ENCODE data around the gene AKT3. TPM values are rescaled to one million over a fixed set of nuclear protein-coding genes. Genes with fewer than 3 reads are reported as not detected.

AKT3 gene
- total RNA-seq, 5 donors from 2014 or later (not counting 1 experiment from before 2014, with no cell fraction given), result 94.5 to 124 (median 112) TPM

DNA sequence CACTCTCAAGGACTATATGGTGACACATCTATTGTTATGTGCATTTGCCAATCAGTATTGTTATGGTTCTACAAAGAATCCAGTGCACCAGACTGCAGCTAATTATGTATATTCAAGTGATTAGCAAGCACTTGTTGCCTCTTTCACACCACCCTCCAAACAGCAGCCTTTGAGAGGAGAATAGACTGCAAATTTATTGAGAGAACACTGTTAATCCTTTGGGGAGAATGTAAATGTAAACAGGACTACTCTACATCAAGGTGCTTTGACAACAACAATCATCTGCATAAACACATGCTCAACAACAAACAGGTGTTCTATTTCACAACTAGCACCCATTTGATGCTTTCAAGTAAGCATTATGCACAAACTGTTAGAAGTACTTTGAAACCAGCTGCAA lies 117.4 kb downstream of the AKT3 start:
- H3K36me3 ChIP-seq (ENCODE audit: control insufficient read depth in 2 of 2, extremely low read depth in 1 of 2, insufficient read depth in 1 of 2, low read length in 1 of 2), result peaks cover 0 to 4% of the 10 kb centered on the region in 2 donors
- H3K4me3 Mint-ChIP-seq, result no peak overlapping the region
- CTCF ChIA-PET, result interaction anchor here in 1 of 2 donors (0.6 to 0.9 kb wide), 2 partner anchors 16 to 18 kb away, joined by 3 to 5 read pairs; no protein-coding TSS in a partner anchor
- DNase-seq (no peak), ATAC-seq (replicated peaks in 1 of 4) (no peak)
- no peak overlapping the region for H3K4me3 ChIP-seq (ENCODE audit: control insufficient read depth in 1 of 2, extremely low read depth in 1 of 2, low read length in 1 of 2)
- POLR2A ChIA-PET, result no interaction called here
- H3K9me3 Mint-ChIP-seq, result no peaks in the 10 kb centered on the region
- H3K27ac Mint-ChIP-seq, result no peak overlapping the region
- H3K4me1 Mint-ChIP-seq, result peaks cover 49 to 63% (median 54%) of the 10 kb centered on the region in 3 donors
- no peaks in the 10 kb centered on the region for H3K27me3 Mint-ChIP-seq
- no peaks in the 10 kb centered on the region for H3K9me3 ChIP-seq
- peaks cover 41% of the 10 kb centered on the region for H3K36me3 Mint-ChIP-seq
- H3K27me3 ChIP-seq (replicated peaks in 1 of 2; ENCODE audit: control insufficient read depth in 2 of 2, extremely low read depth in 1 of 2, insufficient read depth in 2 of 2, low read length in 1 of 2), result no peaks in the 10 kb centered on the region
- H3K4me1 ChIP-seq (ENCODE audit: control insufficient read depth in 1 of 2, extremely low read depth in 1 of 2, insufficient read depth in 2 of 2, low read length in 2 of 2), result no peaks in the 10 kb centered on the region
- no peak overlapping the region for H3K27ac ChIP-seq (ENCODE audit: low read length)

GRCh38 chr1:243731974-243732625 lies 117.9 kb downstream of the AKT3 start:
- no peaks in the 10 kb centered on the region for H3K27me3 Mint-ChIP-seq
- Histone ChIP-seq H3K9me3 (no peaks in the 10 kb centered on the region), H3K36me3 (ENCODE audit: control insufficient read depth in 2 of 2, extremely low read depth in 1 of 2, insufficient read depth in 1 of 2, low read length in 1 of 2) (peaks cover 0 to 4% of the 10 kb centered on the region in 2 donors), H3K27me3 (replicated peaks in 1 of 2; ENCODE audit: control insufficient read depth in 2 of 2, extremely low read depth in 1 of 2, insufficient read depth in 2 of 2, low read length in 1 of 2) (no peaks in the 10 kb centered on the region), H3K4me1 (ENCODE audit: control insufficient read depth in 1 of 2, extremely low read depth in 1 of 2, insufficient read depth in 2 of 2, low read length in 2 of 2) (no peaks in the 10 kb centered on the region), H3K27ac (ENCODE audit: low read length) (no peak overlapping the region), H3K4me3 (ENCODE audit: control insufficient read depth in 1 of 2, extremely low read depth in 1 of 2, low read length in 1 of 2) (no peak overlapping the region)
- ATAC-seq (replicated peaks in 1 of 4), result no peak
- no peaks in the 10 kb centered on the region for H3K9me3 Mint-ChIP-seq
- peaks cover 47 to 58% (median 52%) of the 10 kb centered on the region in 3 donors for H3K4me1 Mint-ChIP-seq
- H3K4me3 Mint-ChIP-seq, result no peak overlapping the region
- WGBS (ENCODE audit: insufficient coverage), result 60% methylated on average over 1 of the region's 5 CpGs
- ChIA-PET CTCF (no interaction called here), POLR2A (no interaction called here)
- peak overlapping the region in 1 of 2 donors; percentile 17 for H3K27ac Mint-ChIP-seq
- DNase-seq, result no peak
- H3K36me3 Mint-ChIP-seq, result peaks cover 41% of the 10 kb centered on the region

DNA sequence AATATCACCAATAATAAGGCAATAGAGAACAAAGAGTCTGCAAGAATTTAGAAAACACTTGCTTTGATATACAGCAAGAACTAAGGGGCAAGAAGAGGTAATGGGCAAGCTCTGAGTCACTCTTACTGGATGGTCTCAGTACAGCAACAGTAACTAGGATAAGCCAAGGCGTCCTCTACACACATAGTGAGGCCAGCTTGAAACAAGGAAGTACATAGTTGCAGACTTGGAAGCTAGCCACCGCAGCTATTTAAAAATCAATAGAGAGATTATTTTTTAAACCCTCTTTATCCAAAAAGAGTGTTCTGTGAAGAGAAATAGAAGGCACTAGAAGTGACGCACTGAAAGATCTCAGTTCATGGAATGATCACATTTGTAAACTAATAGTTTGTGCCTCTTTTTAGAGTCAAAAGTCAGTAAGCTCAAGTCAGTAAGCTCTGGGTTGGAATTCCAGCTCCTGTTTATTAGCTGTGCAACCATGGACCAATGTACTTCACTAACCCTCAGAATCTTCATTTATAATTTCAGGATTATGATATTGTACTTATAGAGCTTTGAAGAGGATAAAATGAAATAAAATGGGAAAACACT lies 118.6 kb downstream of the AKT3 start:
- ATAC-seq (replicated peaks in 1 of 4) (no peak), DNase-seq (peak in 1 of 35 experiments; percentile 17)
- POLR2A ChIA-PET, result interaction anchor here in 1 of 2 donors (0.6 kb wide), 1 partner anchor 32 kb away, joined by 4 read pairs; no protein-coding TSS in a partner anchor
- H3K4me1 Mint-ChIP-seq, result peaks cover 45 to 51% (median 51%) of the 10 kb centered on the region in 3 donors
- peaks cover 41% of the 10 kb centered on the region for H3K36me3 Mint-ChIP-seq
- no peaks in the 10 kb centered on the region for H3K9me3 Mint-ChIP-seq
- Histone ChIP-seq H3K4me3 (ENCODE audit: control insufficient read depth in 1 of 2, extremely low read depth in 1 of 2, low read length in 1 of 2) (no peak overlapping the region), H3K36me3 (ENCODE audit: control insufficient read depth in 2 of 2, extremely low read depth in 1 of 2, insufficient read depth in 1 of 2, low read length in 1 of 2) (peaks cover 0 to 4% of the 10 kb centered on the region in 2 donors), H3K9me3 (no peaks in the 10 kb centered on the region), H3K27ac (ENCODE audit: low read length) (no peak overlapping the region), H3K4me1 (ENCODE audit: control insufficient read depth in 1 of 2, extremely low read depth in 1 of 2, insufficient read depth in 2 of 2, low read length in 2 of 2) (no peaks in the 10 kb centered on the region), H3K27me3 (replicated peaks in 1 of 2; ENCODE audit: control insufficient read depth in 2 of 2, extremely low read depth in 1 of 2, insufficient read depth in 2 of 2, low read length in 1 of 2) (no peaks in the 10 kb centered on the region)
- WGBS (ENCODE audit: insufficient coverage), result no CpG with 5 or more reads among the region's 3 CpGs
- H3K4me3 Mint-ChIP-seq, result no peak overlapping the region
- H3K27me3 Mint-ChIP-seq, result no peaks in the 10 kb centered on the region
- CTCF ChIA-PET, result interaction anchor here in 1 of 2 donors (0.6 kb wide), 1 partner anchor 170 kb away, joined by 3 read pairs; no protein-coding TSS in a partner anchor
- H3K27ac Mint-ChIP-seq, result no peak overlapping the region

- peaks cover 46 to 53% (median 48%) of the 10 kb centered on the region in 3 donors for H3K4me1 Mint-ChIP-seq
- 94% methylated on average over 12 of the region's 23 CpGs for WGBS (ENCODE audit: insufficient coverage)
- Histone ChIP-seq H3K4me3 (ENCODE audit: control insufficient read depth in 1 of 2, extremely low read depth in 1 of 2, low read length in 1 of 2) (no peak overlapping the region), H3K27me3 (replicated peaks in 1 of 2; ENCODE audit: control insufficient read depth in 2 of 2, extremely low read depth in 1 of 2, insufficient read depth in 2 of 2, low read length in 1 of 2) (no peaks in the 10 kb centered on the region), H3K4me1 (ENCODE audit: control insufficient read depth in 1 of 2, extremely low read depth in 1 of 2, insufficient read depth in 2 of 2, low read length in 2 of 2) (no peaks in the 10 kb centered on the region), H3K9me3 (no peaks in the 10 kb centered on the region), H3K27ac (ENCODE audit: low read length) (no peak overlapping the region), H3K36me3 (ENCODE audit: control insufficient read depth in 2 of 2, extremely low read depth in 1 of 2, insufficient read depth in 1 of 2, low read length in 1 of 2) (peaks cover 0 to 4% of the 10 kb centered on the region in 2 donors)
- H3K27me3 Mint-ChIP-seq, result no peaks in the 10 kb centered on the region
- H3K27ac Mint-ChIP-seq, result no peak overlapping the region
- ATAC-seq (replicated peaks in 1 of 4) (no peak), DNase-seq (no peak)
- no peaks in the 10 kb centered on the region for H3K9me3 Mint-ChIP-seq
- ChIA-PET CTCF (interaction anchor here in 1 of 2 donors (0.6 kb wide), 1 partner anchor 170 kb away, joined by 3 read pairs; no protein-coding TSS in a partner anchor), POLR2A (interaction anchor here in 1 of 2 donors (0.6 kb wide), 1 partner anchor 31 kb away, joined by 4 read pairs; no protein-coding TSS in a partner anchor)
- H3K36me3 Mint-ChIP-seq, result peaks cover 41% of the 10 kb centered on the region
- no peak overlapping the region for H3K4me3 Mint-ChIP-seq
Observed at GRCh38 chr1:243730487-243731150, 119.4 kb downstream of the AKT3 start.

- no peaks in the 10 kb centered on the region for H3K27me3 Mint-ChIP-seq
- peaks cover 48 to 56% (median 50%) of the 10 kb centered on the region in 3 donors for H3K4me1 Mint-ChIP-seq
- H3K27ac Mint-ChIP-seq, result no peak overlapping the region
- H3K9me3 ChIP-seq, result no peaks in the 10 kb centered on the region
- DNase-seq (no peak), ATAC-seq (replicated peaks in 1 of 4) (no peak)
- no peak overlapping the region for H3K4me3 Mint-ChIP-seq
- H3K27me3 ChIP-seq (replicated peaks in 1 of 2; ENCODE audit: control insufficient read depth in 2 of 2, extremely low read depth in 1 of 2, insufficient read depth in 2 of 2, low read length in 1 of 2), result no peaks in the 10 kb centered on the region
- H3K4me3 ChIP-seq (ENCODE audit: control insufficient read depth in 1 of 2, extremely low read depth in 1 of 2, low read length in 1 of 2), result no peak overlapping the region
- 100% methylated on average over 2 of the region's 3 CpGs for WGBS (ENCODE audit: insufficient coverage)
- peaks cover 0 to 4% of the 10 kb centered on the region in 2 donors for H3K36me3 ChIP-seq (ENCODE audit: control insufficient read depth in 2 of 2, extremely low read depth in 1 of 2, insufficient read depth in 1 of 2, low read length in 1 of 2)
- no peaks in the 10 kb centered on the region for H3K9me3 Mint-ChIP-seq
- POLR2A ChIA-PET, result no interaction called here
- CTCF ChIA-PET, result no interaction called here
- no peaks in the 10 kb centered on the region for H3K4me1 ChIP-seq (ENCODE audit: control insufficient read depth in 1 of 2, extremely low read depth in 1 of 2, insufficient read depth in 2 of 2, low read length in 2 of 2)
- H3K27ac ChIP-seq (ENCODE audit: low read length), result no peak overlapping the region
- peaks cover 35% of the 10 kb centered on the region for H3K36me3 Mint-ChIP-seq
Observed at GRCh38 chr1:243729956-243730355, 120.1 kb downstream of the AKT3 start.

DNA sequence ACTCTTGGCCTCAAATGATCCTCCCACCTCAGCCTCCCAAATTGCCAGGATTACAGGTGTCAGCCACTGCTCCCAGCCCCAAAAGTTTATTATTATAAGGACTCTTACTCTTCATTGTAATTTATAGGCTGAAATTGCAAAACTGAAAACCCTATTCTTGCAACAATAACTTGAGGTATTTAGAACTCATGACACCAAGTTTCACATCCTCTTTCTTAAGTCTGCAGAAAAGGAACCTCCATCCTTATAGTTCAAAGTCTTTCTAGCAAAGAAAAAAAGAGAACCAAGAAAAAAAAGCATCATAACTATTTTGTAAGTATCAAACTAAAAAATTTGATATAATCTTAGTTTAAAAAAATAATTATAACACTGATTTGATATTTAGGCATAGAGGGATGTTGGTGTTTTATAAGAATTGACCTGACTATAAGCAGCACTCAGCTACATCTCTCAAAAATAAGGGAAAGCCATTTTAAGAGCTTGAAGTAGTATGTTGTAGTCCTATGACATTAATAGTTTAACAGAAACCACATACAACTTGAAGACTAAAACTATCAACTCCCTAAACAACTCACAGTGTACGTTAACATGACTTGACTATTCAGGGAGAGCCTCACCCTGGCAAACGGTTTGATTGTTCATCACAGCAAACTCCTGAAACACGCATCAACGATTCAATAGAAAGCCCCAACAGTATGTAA lies 122.4 kb downstream of the AKT3 start:
- ATAC-seq (replicated peaks in 1 of 4), result no peak
- no peak overlapping the region for H3K4me3 Mint-ChIP-seq
- H3K27ac ChIP-seq (ENCODE audit: low read length), result no peak overlapping the region
- no peak overlapping the region for H3K27ac Mint-ChIP-seq
- no peaks in the 10 kb centered on the region for H3K27me3 Mint-ChIP-seq
- peaks cover 34% of the 10 kb centered on the region for H3K36me3 Mint-ChIP-seq
- 80% methylated on average over 1 of the region's 4 CpGs for WGBS (ENCODE audit: insufficient coverage)
- CTCF ChIA-PET, result interaction anchor here in 1 of 2 donors (0.6 kb wide), 1 partner anchor 20 kb away, joined by 3 read pairs; no protein-coding TSS in a partner anchor
- POLR2A ChIA-PET, result no interaction called here
- no peak overlapping the region for H3K4me3 ChIP-seq (ENCODE audit: control insufficient read depth in 1 of 2, extremely low read depth in 1 of 2, low read length in 1 of 2)
- peaks cover 0 to 4% of the 10 kb centered on the region in 2 donors for H3K36me3 ChIP-seq (ENCODE audit: control insufficient read depth in 2 of 2, extremely low read depth in 1 of 2, insufficient read depth in 1 of 2, low read length in 1 of 2)
- H3K4me1 ChIP-seq (ENCODE audit: control insufficient read depth in 1 of 2, extremely low read depth in 1 of 2, insufficient read depth in 2 of 2, low read length in 2 of 2), result no peaks in the 10 kb centered on the region
- no peak for DNase-seq
- no peaks in the 10 kb centered on the region for H3K27me3 ChIP-seq (replicated peaks in 1 of 2; ENCODE audit: control insufficient read depth in 2 of 2, extremely low read depth in 1 of 2, insufficient read depth in 2 of 2, low read length in 1 of 2)
- H3K4me1 Mint-ChIP-seq, result peaks cover 63 to 70% (median 67%) of the 10 kb centered on the region in 3 donors
- H3K9me3 Mint-ChIP-seq, result no peaks in the 10 kb centered on the region
- no peaks in the 10 kb centered on the region for H3K9me3 ChIP-seq

Measured in T-cell (primary cell).